Measurements from ENCODE around the gene TRIM8. TPM values are rescaled to one million over a fixed set of nuclear protein-coding genes. Genes with fewer than 3 reads are reported as not detected.

The TRIM8 gene
- total RNA-seq, 1 donor from 2014 or later, result 31.4 TPM

GRCh38 chr10:102634686-102635085, 9.6 kb upstream of the TRIM8 start:
- Histone ChIP-seq H3K4me2 (no peak overlapping the region), H3K27me3 (no peaks in the 10 kb centered on the region), H3K4me3 (no peak overlapping the region), H3K27ac (no peak overlapping the region), H3K36me3 (no peaks in the 10 kb centered on the region), H4K20me1 (ENCODE audit: low read depth) (no peaks in the 10 kb centered on the region), H3K9ac (no peak overlapping the region), H3K79me2 (ENCODE audit: low read depth) (no peaks in the 10 kb centered on the region), H2AFZ (replicated peaks) (no peak overlapping the region), H3K4me1 (peaks cover 31% of the 10 kb centered on the region), H3K9me3 (ENCODE audit: low read depth) (no peaks in the 10 kb centered on the region), H3F3A (ENCODE audit: low read depth) (peaks cover 46% of the 10 kb centered on the region)
- Mint-ChIP-seq H3K36me3 (peaks cover 8% of the 10 kb centered on the region), H3K4me1 (peaks cover 43% of the 10 kb centered on the region), H3K4me3 (peak overlapping the region; percentile 21), H3K27ac (no peak overlapping the region), H3K27me3 (ENCODE audit: insufficient read depth, low read depth) (peaks cover 14% of the 10 kb centered on the region), H3K9me3 (no peaks in the 10 kb centered on the region)
- TF ChIP-seq, protein P1, sequence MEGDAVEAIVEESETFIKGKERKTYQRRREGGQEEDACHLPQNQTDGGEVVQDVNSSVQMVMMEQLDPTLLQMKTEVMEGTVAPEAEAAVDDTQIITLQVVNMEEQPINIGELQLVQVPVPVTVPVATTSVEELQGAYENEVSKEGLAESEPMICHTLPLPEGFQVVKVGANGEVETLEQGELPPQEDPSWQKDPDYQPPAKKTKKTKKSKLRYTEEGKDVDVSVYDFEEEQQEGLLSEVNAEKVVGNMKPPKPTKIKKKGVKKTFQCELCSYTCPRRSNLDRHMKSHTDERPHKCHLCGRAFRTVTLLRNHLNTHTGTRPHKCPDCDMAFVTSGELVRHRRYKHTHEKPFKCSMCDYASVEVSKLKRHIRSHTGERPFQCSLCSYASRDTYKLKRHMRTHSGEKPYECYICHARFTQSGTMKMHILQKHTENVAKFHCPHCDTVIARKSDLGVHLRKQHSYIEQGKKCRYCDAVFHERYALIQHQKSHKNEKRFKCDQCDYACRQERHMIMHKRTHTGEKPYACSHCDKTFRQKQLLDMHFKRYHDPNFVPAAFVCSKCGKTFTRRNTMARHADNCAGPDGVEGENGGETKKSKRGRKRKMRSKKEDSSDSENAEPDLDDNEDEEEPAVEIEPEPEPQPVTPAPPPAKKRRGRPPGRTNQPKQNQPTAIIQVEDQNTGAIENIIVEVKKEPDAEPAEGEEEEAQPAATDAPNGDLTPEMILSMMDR (IDR thresholded peaks at IDR 0.05), result no peak
- TF ChIP-seq EZH2 (IDR thresholded peaks at IDR 0.05), result no peak
- TF ChIP-seq EZH2phosphoT487 (IDR thresholded peaks at IDR 0.05), result no peak
- DNase-seq (ENCODE audit: low spot score), result no peak

GRCh38 chr10:102635377-102635776, 8.9 kb upstream of the TRIM8 start:
- Histone ChIP-seq H3K4me2 (no peak overlapping the region), H3K9me3 (ENCODE audit: low read depth) (no peaks in the 10 kb centered on the region), H3K4me1 (peaks cover 24% of the 10 kb centered on the region), H3K79me2 (ENCODE audit: low read depth) (no peaks in the 10 kb centered on the region), H3K4me3 (no peak overlapping the region), H3K27ac (no peak overlapping the region), H4K20me1 (ENCODE audit: low read depth) (no peaks in the 10 kb centered on the region), H3F3A (ENCODE audit: low read depth) (peaks cover 46% of the 10 kb centered on the region), H3K9ac (no peak overlapping the region), H3K27me3 (no peaks in the 10 kb centered on the region), H2AFZ (replicated peaks) (no peak overlapping the region), H3K36me3 (no peaks in the 10 kb centered on the region)
- Mint-ChIP-seq H3K4me1 (peaks cover 38% of the 10 kb centered on the region), H3K27ac (no peak overlapping the region), H3K9me3 (no peaks in the 10 kb centered on the region), H3K27me3 (ENCODE audit: insufficient read depth, low read depth) (peaks cover 11% of the 10 kb centered on the region), H3K36me3 (peaks cover 8% of the 10 kb centered on the region), H3K4me3 (no peak overlapping the region)
- no peak for TF ChIP-seq EZH2 (IDR thresholded peaks at IDR 0.05)
- TF ChIP-seq, protein P1 (IDR thresholded peaks at IDR 0.05), result no peak
- TF ChIP-seq EZH2phosphoT487 (IDR thresholded peaks at IDR 0.05), result no peak
- DNase-seq (ENCODE audit: low spot score), result no peak

DNA sequence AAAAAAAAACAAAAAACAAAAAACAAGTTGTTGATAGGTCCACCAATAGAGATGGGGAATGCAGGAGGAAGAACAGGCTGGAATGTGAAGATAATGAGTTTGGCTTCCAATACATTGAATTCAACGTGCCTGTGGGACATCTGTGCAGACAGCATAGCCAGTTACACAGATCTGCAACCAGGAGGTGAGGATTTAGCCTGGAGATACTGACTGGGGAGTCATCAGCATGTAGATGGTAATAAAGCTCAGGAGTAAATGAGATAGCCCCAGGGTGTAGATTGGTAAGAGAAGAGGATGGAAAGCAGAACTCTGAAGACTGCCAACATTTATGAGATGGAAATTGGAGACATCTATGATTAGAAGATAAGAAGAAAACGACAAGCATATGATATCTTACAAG, 4.7 kb upstream of the TRIM8 start:
- H3K9me3 Mint-ChIP-seq, result no peaks in the 10 kb centered on the region
- H3F3A ChIP-seq (ENCODE audit: low read depth), result peaks cover 62% of the 10 kb centered on the region
- H3K9ac ChIP-seq, result no peak overlapping the region
- DNase-seq (ENCODE audit: low spot score), result no peak
- no peak overlapping the region for H3K27ac ChIP-seq
- H3K4me3 ChIP-seq, result no peak overlapping the region
- peaks cover under 1% of the 10 kb centered on the region for H4K20me1 ChIP-seq (ENCODE audit: low read depth)
- H3K4me1 ChIP-seq, result peaks cover 5% of the 10 kb centered on the region
- H3K27me3 ChIP-seq, result no peaks in the 10 kb centered on the region
- H3K4me3 Mint-ChIP-seq, result no peak overlapping the region
- H3K9me3 ChIP-seq (ENCODE audit: low read depth), result no peaks in the 10 kb centered on the region
- H3K27ac Mint-ChIP-seq, result no peak overlapping the region
- H3K36me3 ChIP-seq, result no peaks in the 10 kb centered on the region
- H3K27me3 Mint-ChIP-seq (ENCODE audit: insufficient read depth, low read depth), result peaks cover 9% of the 10 kb centered on the region
- no peak overlapping the region for H2AFZ ChIP-seq (replicated peaks)
- TF ChIP-seq EZH2phosphoT487 (IDR thresholded peaks at IDR 0.05) (no peak), EZH2 (IDR thresholded peaks at IDR 0.05) (no peak)
- TF ChIP-seq, protein P1 (IDR thresholded peaks at IDR 0.05), result no peak
- peaks cover 12% of the 10 kb centered on the region for H3K79me2 ChIP-seq (ENCODE audit: low read depth)
- H3K36me3 Mint-ChIP-seq, result peaks cover 2% of the 10 kb centered on the region
- H3K4me2 ChIP-seq, result no peak overlapping the region
- peaks cover 13% of the 10 kb centered on the region for H3K4me1 Mint-ChIP-seq

Measured in neural progenitor cell (in vitro differentiated cells).